ENCODE results near the gene KRTAP27-1. TPM values are rescaled to one million over a fixed set of nuclear protein-coding genes. Genes with fewer than 3 reads are reported as not detected.

The KRTAP27-1 gene
- total and polyA plus RNA-seq, 4 donors, result not detected

DNA sequence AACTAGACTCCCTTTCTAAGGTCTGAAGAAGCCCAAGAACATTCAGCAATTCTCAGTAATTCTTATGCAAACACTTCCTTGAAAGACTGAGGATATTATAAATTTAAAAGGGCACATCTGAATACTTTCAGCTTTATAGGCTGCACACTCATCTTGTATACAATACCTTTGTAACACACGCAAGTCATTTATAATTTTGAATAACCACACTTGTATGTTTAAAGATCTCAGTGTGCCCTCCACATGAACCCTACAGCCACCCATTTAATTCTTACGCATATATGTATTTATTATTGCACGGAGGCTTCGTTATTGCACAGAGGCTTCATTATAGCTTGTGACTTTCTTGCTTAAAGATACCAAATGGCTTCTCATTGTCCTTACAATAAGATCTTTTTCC, 1.2 kb upstream of the KRTAP27-1 start:
- Histone ChIP-seq H3K27me3 (ENCODE audit: control insufficient read depth in 3 of 3, insufficient read depth in 3 of 3, low read length in 2 of 3) (no peaks in the 10 kb centered on the region), H3K27ac (ENCODE audit: low read depth in 1 of 2, low read length in 1 of 2) (no peak overlapping the region), H3K36me3 (ENCODE audit: control insufficient read depth in 4 of 4, insufficient read depth in 4 of 4, low read length in 4 of 4) (no peaks in the 10 kb centered on the region), H3K4me3 (no peak overlapping the region), H3K9me3 (ENCODE audit: control insufficient read depth in 4 of 4, insufficient read depth in 3 of 4, low read length in 3 of 4) (no peaks in the 10 kb centered on the region), H3K4me1 (ENCODE audit: control insufficient read depth in 5 of 5, insufficient read depth in 5 of 5, low read length in 5 of 5) (no peaks in the 10 kb centered on the region), H3K9ac (ENCODE audit: insufficient read depth in 1 of 2, low read length in 2 of 2) (no peak overlapping the region)
- WGBS, 2 donors, result 89% methylated on average over 4 of the region's 4 CpGs
- DNase-seq, result no peak
- TF ChIP-seq, protein P1, sequence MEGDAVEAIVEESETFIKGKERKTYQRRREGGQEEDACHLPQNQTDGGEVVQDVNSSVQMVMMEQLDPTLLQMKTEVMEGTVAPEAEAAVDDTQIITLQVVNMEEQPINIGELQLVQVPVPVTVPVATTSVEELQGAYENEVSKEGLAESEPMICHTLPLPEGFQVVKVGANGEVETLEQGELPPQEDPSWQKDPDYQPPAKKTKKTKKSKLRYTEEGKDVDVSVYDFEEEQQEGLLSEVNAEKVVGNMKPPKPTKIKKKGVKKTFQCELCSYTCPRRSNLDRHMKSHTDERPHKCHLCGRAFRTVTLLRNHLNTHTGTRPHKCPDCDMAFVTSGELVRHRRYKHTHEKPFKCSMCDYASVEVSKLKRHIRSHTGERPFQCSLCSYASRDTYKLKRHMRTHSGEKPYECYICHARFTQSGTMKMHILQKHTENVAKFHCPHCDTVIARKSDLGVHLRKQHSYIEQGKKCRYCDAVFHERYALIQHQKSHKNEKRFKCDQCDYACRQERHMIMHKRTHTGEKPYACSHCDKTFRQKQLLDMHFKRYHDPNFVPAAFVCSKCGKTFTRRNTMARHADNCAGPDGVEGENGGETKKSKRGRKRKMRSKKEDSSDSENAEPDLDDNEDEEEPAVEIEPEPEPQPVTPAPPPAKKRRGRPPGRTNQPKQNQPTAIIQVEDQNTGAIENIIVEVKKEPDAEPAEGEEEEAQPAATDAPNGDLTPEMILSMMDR (IDR thresholded peaks at IDR 0.05; ENCODE audit: control extremely low read depth, extremely low read depth), result no peak
- no peak for ATAC-seq (ENCODE audit: insufficient read depth, low FRiP score)

DNA sequence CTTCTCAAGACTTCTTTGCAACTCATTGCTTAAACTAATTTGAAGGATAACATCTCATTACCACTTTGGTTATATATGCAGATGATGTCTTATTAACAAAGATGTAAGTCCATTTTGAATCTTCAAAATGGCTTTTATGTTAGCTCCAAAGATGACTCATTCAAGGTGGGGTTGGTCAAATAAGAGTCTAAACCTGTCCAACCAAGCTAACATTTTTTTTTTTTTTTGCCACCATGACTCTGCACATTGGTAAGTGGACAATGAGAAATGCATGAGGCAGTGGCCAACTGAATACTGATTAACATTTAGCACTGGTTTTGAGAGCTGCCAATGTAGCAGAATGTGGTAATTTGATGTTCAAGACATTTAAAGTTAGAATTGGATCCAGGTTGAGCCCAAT, 278 bp upstream of the KRTAP27-1 start:
- no peaks in the 10 kb centered on the region for H3K27me3 ChIP-seq (ENCODE audit: control insufficient read depth in 3 of 3, insufficient read depth in 3 of 3, low read length in 2 of 3)
- no peaks in the 10 kb centered on the region for H3K9me3 ChIP-seq (ENCODE audit: control insufficient read depth in 4 of 4, insufficient read depth in 3 of 4, low read length in 3 of 4)
- TF ChIP-seq, protein P1 (IDR thresholded peaks at IDR 0.05; ENCODE audit: control extremely low read depth, extremely low read depth), result no peak
- H3K4me1 ChIP-seq (ENCODE audit: control insufficient read depth in 5 of 5, insufficient read depth in 5 of 5, low read length in 5 of 5), result no peaks in the 10 kb centered on the region
- no peak overlapping the region for H3K27ac ChIP-seq (ENCODE audit: low read depth in 1 of 2, low read length in 1 of 2)
- H3K36me3 ChIP-seq (ENCODE audit: control insufficient read depth in 4 of 4, insufficient read depth in 4 of 4, low read length in 4 of 4), result no peaks in the 10 kb centered on the region
- H3K9ac ChIP-seq (ENCODE audit: insufficient read depth in 1 of 2, low read length in 2 of 2), result no peak overlapping the region
- DNase-seq (no peak), ATAC-seq (ENCODE audit: insufficient read depth, low FRiP score) (no peak)
- H3K4me3 ChIP-seq, result no peak overlapping the region

DNA sequence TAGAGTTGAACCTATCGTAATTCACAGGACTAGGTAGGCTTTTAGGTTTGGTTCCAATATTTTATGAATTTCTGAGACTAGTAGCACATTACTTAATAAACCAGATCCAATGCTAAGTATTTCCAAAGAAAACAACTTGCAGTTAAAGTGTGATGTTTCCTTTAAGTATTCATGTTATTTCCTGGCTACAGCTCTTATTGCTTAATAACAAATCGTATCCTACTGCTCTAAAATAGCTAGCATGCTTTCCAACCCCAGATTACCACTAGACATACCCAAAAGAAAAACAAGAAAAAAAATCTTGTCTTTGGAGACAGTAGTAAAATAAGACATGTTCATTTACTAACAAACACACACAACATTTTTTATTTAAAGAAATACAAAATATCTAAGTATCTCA, 898 bp downstream of the KRTAP27-1 start:
- H3K27me3 ChIP-seq (ENCODE audit: control insufficient read depth in 3 of 3, insufficient read depth in 3 of 3, low read length in 2 of 3), result no peaks in the 10 kb centered on the region
- no peak overlapping the region for H3K4me3 ChIP-seq
- peak in 1 of 3 donors; percentile 1 for DNase-seq
- no peak overlapping the region for H3K27ac ChIP-seq (ENCODE audit: low read depth in 1 of 2, low read length in 1 of 2)
- no peaks in the 10 kb centered on the region for H3K36me3 ChIP-seq (ENCODE audit: control insufficient read depth in 4 of 4, insufficient read depth in 4 of 4, low read length in 4 of 4)
- H3K9ac ChIP-seq (ENCODE audit: insufficient read depth in 1 of 2, low read length in 2 of 2), result no peak overlapping the region
- ATAC-seq (ENCODE audit: insufficient read depth, low FRiP score), result no peak
- no peaks in the 10 kb centered on the region for H3K4me1 ChIP-seq (ENCODE audit: control insufficient read depth in 5 of 5, insufficient read depth in 5 of 5, low read length in 5 of 5)
- TF ChIP-seq, protein P1 (IDR thresholded peaks at IDR 0.05; ENCODE audit: control extremely low read depth, extremely low read depth), result no peak
- H3K9me3 ChIP-seq (ENCODE audit: control insufficient read depth in 4 of 4, insufficient read depth in 3 of 4, low read length in 3 of 4), result no peaks in the 10 kb centered on the region
- WGBS, 2 donors, result 47 to 66% methylated on average over 2 of the region's 2 CpGs

DNA sequence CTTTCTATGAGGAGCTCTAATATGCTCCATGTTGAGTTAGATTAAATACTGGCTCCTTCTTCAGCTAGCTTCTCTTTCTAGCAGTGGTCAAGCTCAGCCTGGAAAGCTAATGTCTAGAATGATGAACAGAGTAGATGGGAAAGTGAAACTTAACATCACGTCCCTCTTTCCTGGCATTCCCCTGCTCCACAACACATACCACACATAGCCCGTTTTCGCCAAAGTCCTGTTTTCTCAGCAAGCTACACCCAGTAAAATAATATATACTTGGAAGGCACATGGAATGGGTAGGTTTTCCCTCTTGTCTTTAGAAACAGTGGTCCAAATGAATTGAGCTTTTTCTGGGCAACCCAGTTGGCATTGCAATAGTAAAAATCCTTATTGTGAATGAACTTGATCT, 3.8 kb downstream of the KRTAP27-1 start:
- WGBS, 2 donors, result 76 to 83% methylated on average over 3 of the region's 3 CpGs
- no peak overlapping the region for H3K9ac ChIP-seq (ENCODE audit: insufficient read depth in 1 of 2, low read length in 2 of 2)
- H3K27ac ChIP-seq (ENCODE audit: low read depth in 1 of 2, low read length in 1 of 2), result no peak overlapping the region
- TF ChIP-seq, protein P1 (IDR thresholded peaks at IDR 0.05; ENCODE audit: control extremely low read depth, extremely low read depth), result no peak
- no peaks in the 10 kb centered on the region for H3K9me3 ChIP-seq (ENCODE audit: control insufficient read depth in 4 of 4, insufficient read depth in 3 of 4, low read length in 3 of 4)
- DNase-seq, result no peak
- no peaks in the 10 kb centered on the region for H3K4me1 ChIP-seq (ENCODE audit: control insufficient read depth in 5 of 5, insufficient read depth in 5 of 5, low read length in 5 of 5)
- no peaks in the 10 kb centered on the region for H3K27me3 ChIP-seq (ENCODE audit: control insufficient read depth in 3 of 3, insufficient read depth in 3 of 3, low read length in 2 of 3)
- ATAC-seq (ENCODE audit: insufficient read depth, low FRiP score), result no peak
- no peaks in the 10 kb centered on the region for H3K36me3 ChIP-seq (ENCODE audit: control insufficient read depth in 4 of 4, insufficient read depth in 4 of 4, low read length in 4 of 4)
- H3K4me3 ChIP-seq, result no peak overlapping the region
